ENCODE data around the gene CD274. TPM values are rescaled to one million over a fixed set of nuclear protein-coding genes. Genes with fewer than 3 reads are reported as not detected.

CD274 gene
- total RNA-seq, 1 experiment from 2014 or later: 0.42 TPM

GRCh38 chr9:5453004-5453403 is 2.7 kb downstream of the CD274 start:
- no peak for ATAC-seq
- CTCF ChIA-PET: no interaction called here

DNA sequence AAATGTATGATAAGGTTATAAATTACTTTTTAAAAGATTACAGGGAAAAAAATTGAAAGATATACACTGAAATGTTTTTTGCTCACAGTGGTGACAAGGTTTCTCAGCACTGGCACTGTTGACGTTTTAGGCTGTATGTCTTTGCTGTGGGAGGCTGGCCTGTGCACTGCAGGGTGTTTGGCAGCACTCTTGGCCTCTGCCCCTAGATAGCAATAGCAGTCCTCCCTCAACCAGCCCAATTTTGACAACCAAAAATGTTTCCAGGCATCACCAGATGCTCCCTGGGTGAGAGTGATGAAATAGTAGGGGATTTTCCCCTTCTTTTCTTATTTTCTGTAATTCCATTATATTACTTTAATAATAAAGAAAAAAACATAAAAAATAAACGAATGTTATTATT is 3.3 kb downstream of the CD274 start:
- Mint-ChIP-seq H3K27ac (no peak overlapping the region), H3K9me3 (no peaks in the 10 kb centered on the region), H3K4me1 (peaks cover 4% of the 10 kb centered on the region), H3K36me3 (no peaks in the 10 kb centered on the region), H3K27me3 (ENCODE audit: low read depth) (no peaks in the 10 kb centered on the region), H3K4me3 (no peak overlapping the region)
- DNase-seq (ENCODE audit: low spot score): no peak
- POLR2A ChIA-PET: no interaction called here
- ATAC-seq: no peak
- CTCF ChIA-PET: no interaction called here
- TF ChIP-seq, protein P1, sequence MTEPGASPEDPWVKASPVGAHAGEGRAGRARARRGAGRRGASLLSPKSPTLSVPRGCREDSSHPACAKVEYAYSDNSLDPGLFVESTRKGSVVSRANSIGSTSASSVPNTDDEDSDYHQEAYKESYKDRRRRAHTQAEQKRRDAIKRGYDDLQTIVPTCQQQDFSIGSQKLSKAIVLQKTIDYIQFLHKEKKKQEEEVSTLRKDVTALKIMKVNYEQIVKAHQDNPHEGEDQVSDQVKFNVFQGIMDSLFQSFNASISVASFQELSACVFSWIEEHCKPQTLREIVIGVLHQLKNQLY (CRISPR knock-in tag; IDR thresholded peaks at IDR 0.05): no peak
- TF ChIP-seq TEAD1 (CRISPR knock-in tag; IDR thresholded peaks at IDR 0.05) (no peak), GTF2I (CRISPR knock-in tag; conservative IDR thresholded peaks at IDR 0.05) (no peak), KAT7 (CRISPR knock-in tag; IDR thresholded peaks at IDR 0.05; ENCODE audit: borderline replicate concordance) (no peak), ETV6 (CRISPR knock-in tag; IDR thresholded peaks at IDR 0.05) (no peak), RELA (CRISPR knock-in tag; IDR thresholded peaks at IDR 0.05; ENCODE audit: borderline replicate concordance) (no peak), MXD4 (CRISPR knock-in tag; IDR thresholded peaks at IDR 0.05; ENCODE audit: borderline replicate concordance) (no peak), SMAD4 (CRISPR knock-in tag; IDR thresholded peaks at IDR 0.05) (no peak), ZNF138 (CRISPR knock-in tag; conservative IDR thresholded peaks at IDR 0.05) (no peak), CBFB (CRISPR knock-in tag; IDR thresholded peaks at IDR 0.05; ENCODE audit: low read depth) (no peak), ESRRA (CRISPR knock-in tag; IDR thresholded peaks at IDR 0.05; ENCODE audit: borderline replicate concordance) (no peak), CTCF (IDR thresholded peaks at IDR 0.05) (no peak)

More at GRCh38 chr9:5453004-5453403, 2.7 kb downstream of the CD274 start:
- no peaks in the 10 kb centered on the region for H3K27me3 Mint-ChIP-seq (ENCODE audit: low read depth)
- H3K4me3 Mint-ChIP-seq: no peak overlapping the region
- no peak overlapping the region for H3K27ac Mint-ChIP-seq
- H3K9me3 Mint-ChIP-seq: no peaks in the 10 kb centered on the region
- no peaks in the 10 kb centered on the region for H3K36me3 Mint-ChIP-seq
- peaks cover 3% of the 10 kb centered on the region; the same call in 1 of the 2 replicates for H3K4me1 Mint-ChIP-seq
- no peak for TF ChIP-seq TCF7 (CRISPR knock-in tag; IDR thresholded peaks at IDR 0.05; ENCODE audit: low read depth)
- no peak for TF ChIP-seq ERG (CRISPR knock-in tag; IDR thresholded peaks at IDR 0.05)
- no peak for TF ChIP-seq CBFB (CRISPR knock-in tag; IDR thresholded peaks at IDR 0.05; ENCODE audit: low read depth)
- TF ChIP-seq CREB1 (CRISPR knock-in tag; IDR thresholded peaks at IDR 0.05): no peak
- TF ChIP-seq GTF2I (CRISPR knock-in tag; conservative IDR thresholded peaks at IDR 0.05): no peak
- TF ChIP-seq RORB (CRISPR knock-in tag; IDR thresholded peaks at IDR 0.05): no peak
- no peak for TF ChIP-seq JAZF1 (CRISPR knock-in tag; IDR thresholded peaks at IDR 0.05)
- no peak for TF ChIP-seq FOXJ3 (CRISPR knock-in tag; IDR thresholded peaks at IDR 0.05; ENCODE audit: borderline replicate concordance)
- TF ChIP-seq FOXP1 (CRISPR knock-in tag; IDR thresholded peaks at IDR 0.05; ENCODE audit: borderline replicate concordance): no peak
- TF ChIP-seq, protein P2, sequence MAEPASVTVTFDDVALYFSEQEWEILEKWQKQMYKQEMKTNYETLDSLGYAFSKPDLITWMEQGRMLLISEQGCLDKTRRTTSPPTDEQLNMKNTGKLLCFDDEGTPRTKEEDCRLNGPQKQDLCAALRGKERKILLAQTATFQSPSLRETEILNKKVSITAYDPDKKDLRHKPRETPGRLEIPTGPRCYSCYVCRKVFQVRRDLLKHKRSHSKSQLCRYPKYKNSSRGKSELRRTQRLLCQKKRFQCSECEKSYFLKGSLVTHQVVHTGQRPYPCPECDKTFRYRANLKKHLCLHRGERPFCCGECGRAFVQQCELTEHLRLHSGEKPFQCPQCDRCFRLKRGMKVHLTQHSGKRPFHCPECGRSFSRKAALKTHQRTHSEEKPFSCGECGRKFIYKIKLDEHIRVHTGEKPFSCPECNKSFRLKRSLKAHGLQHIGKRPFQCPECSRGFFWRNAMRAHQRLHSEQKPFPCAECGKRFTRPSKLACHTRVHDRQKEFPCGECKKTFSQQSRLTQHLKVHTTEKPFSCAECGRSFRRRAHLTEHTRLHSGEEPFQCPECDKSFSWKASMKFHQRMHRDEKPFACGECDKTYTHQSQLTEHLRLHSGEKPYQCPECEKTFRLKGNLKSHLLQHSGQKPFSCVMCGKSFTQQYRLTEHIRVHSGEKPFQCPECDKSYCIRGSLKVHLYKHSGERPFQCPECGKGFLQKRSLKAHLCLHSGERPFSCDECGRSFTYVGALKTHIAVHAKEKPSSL (CRISPR knock-in tag; conservative IDR thresholded peaks at IDR 0.05): no peak
- no peak for TF ChIP-seq TEAD1 (CRISPR knock-in tag; IDR thresholded peaks at IDR 0.05)
- TF ChIP-seq SMAD4 (CRISPR knock-in tag; IDR thresholded peaks at IDR 0.05): no peak
- TF ChIP-seq ETV6 (CRISPR knock-in tag; IDR thresholded peaks at IDR 0.05): no peak
- no peak for TF ChIP-seq MXD4 (CRISPR knock-in tag; IDR thresholded peaks at IDR 0.05; ENCODE audit: borderline replicate concordance)
- TF ChIP-seq IRF2 (CRISPR knock-in tag; IDR thresholded peaks at IDR 0.05; ENCODE audit: borderline replicate concordance, low read depth): no peak
- no peak for TF ChIP-seq SOX15 (CRISPR knock-in tag; IDR thresholded peaks at IDR 0.05)
- no peak for TF ChIP-seq PRRX2 (CRISPR knock-in tag; IDR thresholded peaks at IDR 0.05)
- no peak for TF ChIP-seq JUN (CRISPR knock-in tag; IDR thresholded peaks at IDR 0.05)
- TF ChIP-seq, protein P3, sequence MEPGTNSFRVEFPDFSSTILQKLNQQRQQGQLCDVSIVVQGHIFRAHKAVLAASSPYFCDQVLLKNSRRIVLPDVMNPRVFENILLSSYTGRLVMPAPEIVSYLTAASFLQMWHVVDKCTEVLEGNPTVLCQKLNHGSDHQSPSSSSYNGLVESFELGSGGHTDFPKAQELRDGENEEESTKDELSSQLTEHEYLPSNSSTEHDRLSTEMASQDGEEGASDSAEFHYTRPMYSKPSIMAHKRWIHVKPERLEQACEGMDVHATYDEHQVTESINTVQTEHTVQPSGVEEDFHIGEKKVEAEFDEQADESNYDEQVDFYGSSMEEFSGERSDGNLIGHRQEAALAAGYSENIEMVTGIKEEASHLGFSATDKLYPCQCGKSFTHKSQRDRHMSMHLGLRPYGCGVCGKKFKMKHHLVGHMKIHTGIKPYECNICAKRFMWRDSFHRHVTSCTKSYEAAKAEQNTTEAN (CRISPR knock-in tag; IDR thresholded peaks at IDR 0.05): no peak
- TF ChIP-seq, protein P4, sequence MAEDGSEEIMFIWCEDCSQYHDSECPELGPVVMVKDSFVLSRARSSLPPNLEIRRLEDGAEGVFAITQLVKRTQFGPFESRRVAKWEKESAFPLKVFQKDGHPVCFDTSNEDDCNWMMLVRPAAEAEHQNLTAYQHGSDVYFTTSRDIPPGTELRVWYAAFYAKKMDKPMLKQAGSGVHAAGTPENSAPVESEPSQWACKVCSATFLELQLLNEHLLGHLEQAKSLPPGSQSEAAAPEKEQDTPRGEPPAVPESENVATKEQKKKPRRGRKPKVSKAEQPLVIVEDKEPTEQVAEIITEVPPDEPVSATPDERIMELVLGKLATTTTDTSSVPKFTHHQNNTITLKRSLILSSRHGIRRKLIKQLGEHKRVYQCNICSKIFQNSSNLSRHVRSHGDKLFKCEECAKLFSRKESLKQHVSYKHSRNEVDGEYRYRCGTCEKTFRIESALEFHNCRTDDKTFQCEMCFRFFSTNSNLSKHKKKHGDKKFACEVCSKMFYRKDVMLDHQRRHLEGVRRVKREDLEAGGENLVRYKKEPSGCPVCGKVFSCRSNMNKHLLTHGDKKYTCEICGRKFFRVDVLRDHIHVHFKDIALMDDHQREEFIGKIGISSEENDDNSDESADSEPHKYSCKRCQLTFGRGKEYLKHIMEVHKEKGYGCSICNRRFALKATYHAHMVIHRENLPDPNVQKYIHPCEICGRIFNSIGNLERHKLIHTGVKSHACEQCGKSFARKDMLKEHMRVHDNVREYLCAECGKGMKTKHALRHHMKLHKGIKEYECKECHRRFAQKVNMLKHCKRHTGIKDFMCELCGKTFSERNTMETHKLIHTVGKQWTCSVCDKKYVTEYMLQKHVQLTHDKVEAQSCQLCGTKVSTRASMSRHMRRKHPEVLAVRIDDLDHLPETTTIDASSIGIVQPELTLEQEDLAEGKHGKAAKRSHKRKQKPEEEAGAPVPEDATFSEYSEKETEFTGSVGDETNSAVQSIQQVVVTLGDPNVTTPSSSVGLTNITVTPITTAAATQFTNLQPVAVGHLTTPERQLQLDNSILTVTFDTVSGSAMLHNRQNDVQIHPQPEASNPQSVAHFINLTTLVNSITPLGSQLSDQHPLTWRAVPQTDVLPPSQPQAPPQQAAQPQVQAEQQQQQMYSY (CRISPR knock-in tag; IDR thresholded peaks at IDR 0.05): no peak
- DNase-seq (ENCODE audit: low spot score): no peak
- POLR2A ChIA-PET: no interaction called here

All from WTC11 (cell line).